ENCODE results near the gene CIB2.

CIB2 gene

GRCh38 chr15:78057803-78058202, 73.4 kb downstream of the CIB2 start:
- no peak overlapping the region for H3K4me3 ChIP-seq (ENCODE audit: low read length)
- H3K9me3 ChIP-seq (ENCODE audit: low read length): no peaks in the 10 kb centered on the region
- H2AFZ ChIP-seq (ENCODE audit: low read depth, low read length): no peak overlapping the region
- H3K4me1 ChIP-seq (ENCODE audit: insufficient read depth, low read length): peaks cover 8% of the 10 kb centered on the region
- H3K36me3 ChIP-seq (ENCODE audit: insufficient read depth, low read length): no peaks in the 10 kb centered on the region
- H3K27me3 ChIP-seq (ENCODE audit: insufficient read depth, low read length): no peaks in the 10 kb centered on the region

- no peaks in the 10 kb centered on the region for H3K36me3 ChIP-seq (ENCODE audit: insufficient read depth, low read length)
- no peaks in the 10 kb centered on the region for H3K9me3 ChIP-seq (ENCODE audit: low read length)
- no peak overlapping the region for H3K4me3 ChIP-seq (ENCODE audit: low read length)
- H3K27me3 ChIP-seq (ENCODE audit: insufficient read depth, low read length): no peaks in the 10 kb centered on the region
- H3K4me1 ChIP-seq (ENCODE audit: insufficient read depth, low read length): peaks cover 2% of the 10 kb centered on the region
- no peak overlapping the region for H2AFZ ChIP-seq (ENCODE audit: low read depth, low read length)
These were observed 74.5 kb downstream of the CIB2 start for GRCh38 chr15:78056714-78057269.

- H2AFZ ChIP-seq (ENCODE audit: low read depth, low read length): no peak overlapping the region
- no peaks in the 10 kb centered on the region for H3K36me3 ChIP-seq (ENCODE audit: insufficient read depth, low read length)
- no peaks in the 10 kb centered on the region for H3K27me3 ChIP-seq (ENCODE audit: insufficient read depth, low read length)
- H3K9me3 ChIP-seq (ENCODE audit: low read length): no peaks in the 10 kb centered on the region
- no peak overlapping the region for H3K4me3 ChIP-seq (ENCODE audit: low read length)
- H3K4me1 ChIP-seq (ENCODE audit: insufficient read depth, low read length): peaks cover 2% of the 10 kb centered on the region
These were observed 75.1 kb downstream of the CIB2 start for GRCh38 chr15:78055919-78056713.

- Histone ChIP-seq H3K27me3 (ENCODE audit: insufficient read depth, low read length) (no peaks in the 10 kb centered on the region), H3K9me3 (ENCODE audit: low read length) (no peaks in the 10 kb centered on the region), H2AFZ (ENCODE audit: low read depth, low read length) (no peak overlapping the region), H3K36me3 (ENCODE audit: insufficient read depth, low read length) (no peaks in the 10 kb centered on the region), H3K4me1 (ENCODE audit: insufficient read depth, low read length) (peaks cover 14% of the 10 kb centered on the region), H3K4me3 (ENCODE audit: low read length) (no peak overlapping the region)
These were observed 76.3 kb downstream of the CIB2 start for GRCh38 chr15:78054966-78055365.
